Cardiac fibroblast (primary cell): ENCODE measurements around the gene CRABP2.

Source experiments
- DNase-seq, 2 donors: peaks; one replicate each; pipeline versions ENCODE4 v3.0.0 to v3.0.0-alpha.2; 2010; ENCODE audit warnings: low read depth in 2 of 2
- H3K4me3 ChIP-seq, 2 donors: replicated peaks in 1 of 2; 1 replicate in 1 of 2; 2 replicates in 1 of 2; pipeline ENCODE4 v1.5.1; 2011; ENCODE audit warnings: low read depth in 2 of 2, low read length in 2 of 2, mild to moderate bottlenecking in 2 of 2, moderate library complexity in 1 of 2
- TF ChIP-seq, protein P1 (sequence below): IDR thresholded peaks from one replicate; pipeline ENCODE4 v1.5.1; 2011; ENCODE audit warnings: low read depth, mild to moderate bottlenecking, low read length, inconsistent platforms

Gene CRABP2

DNA sequence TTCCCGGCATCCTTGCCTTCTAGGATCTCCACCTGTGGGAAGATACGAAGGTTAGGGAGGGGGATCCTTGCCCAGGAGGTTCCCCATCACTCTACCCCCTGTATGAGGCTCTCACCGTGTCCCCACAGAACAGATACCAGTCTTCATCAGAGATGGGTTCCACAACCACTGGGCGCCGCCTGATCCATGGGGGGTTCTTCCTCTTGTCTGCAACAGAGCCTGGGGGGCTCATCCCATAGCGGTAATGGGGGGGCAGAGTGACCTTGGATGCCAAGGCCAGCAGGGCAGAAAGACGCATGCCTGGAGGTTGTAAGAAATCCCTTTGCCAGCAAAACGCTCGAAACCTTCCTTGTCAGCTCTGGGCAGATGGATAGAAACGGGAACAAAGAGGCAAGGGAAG lies 33.0 kb upstream of the CRABP2 start:
- no peak overlapping the region for H3K4me3 ChIP-seq
- no peak for DNase-seq
- TF ChIP-seq, protein P1, sequence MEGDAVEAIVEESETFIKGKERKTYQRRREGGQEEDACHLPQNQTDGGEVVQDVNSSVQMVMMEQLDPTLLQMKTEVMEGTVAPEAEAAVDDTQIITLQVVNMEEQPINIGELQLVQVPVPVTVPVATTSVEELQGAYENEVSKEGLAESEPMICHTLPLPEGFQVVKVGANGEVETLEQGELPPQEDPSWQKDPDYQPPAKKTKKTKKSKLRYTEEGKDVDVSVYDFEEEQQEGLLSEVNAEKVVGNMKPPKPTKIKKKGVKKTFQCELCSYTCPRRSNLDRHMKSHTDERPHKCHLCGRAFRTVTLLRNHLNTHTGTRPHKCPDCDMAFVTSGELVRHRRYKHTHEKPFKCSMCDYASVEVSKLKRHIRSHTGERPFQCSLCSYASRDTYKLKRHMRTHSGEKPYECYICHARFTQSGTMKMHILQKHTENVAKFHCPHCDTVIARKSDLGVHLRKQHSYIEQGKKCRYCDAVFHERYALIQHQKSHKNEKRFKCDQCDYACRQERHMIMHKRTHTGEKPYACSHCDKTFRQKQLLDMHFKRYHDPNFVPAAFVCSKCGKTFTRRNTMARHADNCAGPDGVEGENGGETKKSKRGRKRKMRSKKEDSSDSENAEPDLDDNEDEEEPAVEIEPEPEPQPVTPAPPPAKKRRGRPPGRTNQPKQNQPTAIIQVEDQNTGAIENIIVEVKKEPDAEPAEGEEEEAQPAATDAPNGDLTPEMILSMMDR = no peak

DNA sequence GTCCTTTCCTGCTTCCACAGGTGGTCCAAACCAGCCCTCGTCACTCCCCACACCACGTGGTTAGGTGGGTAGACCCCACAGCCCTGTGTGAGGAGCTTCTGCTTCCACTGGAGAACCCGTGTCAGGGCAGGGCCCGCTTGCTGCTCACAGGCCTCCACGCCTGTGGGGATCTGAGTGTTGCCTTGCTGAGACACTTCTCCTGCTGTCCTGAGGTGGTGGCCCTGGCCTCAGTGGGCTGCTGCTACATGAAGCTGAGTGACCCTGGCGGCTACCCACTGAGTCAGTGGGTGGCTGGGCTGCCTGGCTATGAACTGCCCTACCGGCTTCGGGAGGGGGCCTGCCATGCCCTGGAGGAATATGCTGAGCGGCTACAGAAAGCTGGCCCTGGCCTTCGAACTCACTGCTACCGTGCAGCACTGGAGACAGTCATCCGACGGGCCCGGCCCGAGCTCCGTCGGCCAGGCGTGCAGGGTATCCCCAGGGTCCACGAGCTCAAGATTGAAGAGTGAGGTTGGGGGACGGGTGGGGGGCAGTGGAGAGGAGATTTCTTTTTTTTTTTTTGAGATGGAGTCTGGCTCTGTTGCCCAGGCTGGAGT lies 28.7 kb upstream of the CRABP2 start:
- DNase-seq = no peak
- no peak overlapping the region for H3K4me3 ChIP-seq
- TF ChIP-seq, protein P1 = no peak

- peak within 1 kb of the TSS; percentile 88 to 99 for H3K4me3 ChIP-seq
- TF ChIP-seq, protein P1 = no peak
- DNase-seq = peak; percentile 98 to 99
Observed at GRCh38 chr1:156728599-156729462, 23.4 kb upstream of the CRABP2 start, which contains the start of gene ISG20L2. Gene ISG20L2 (minus strand): TSS chr1:156728766. CDS start chr1:156727652, 1,114 bp downstream.

- TF ChIP-seq, protein P1 = no peak
- peak within 1 kb of the TSS; percentile 88 to 99 for H3K4me3 ChIP-seq
- DNase-seq = peak; percentile 83
Observed at GRCh38 chr1:156727926-156728598, 22.7 kb upstream of the CRABP2 start, which contains the start of gene METTL25B. Gene METTL25B (plus strand): TSS chr1:156728469. CDS start chr1:156729105, 636 bp downstream.

DNA sequence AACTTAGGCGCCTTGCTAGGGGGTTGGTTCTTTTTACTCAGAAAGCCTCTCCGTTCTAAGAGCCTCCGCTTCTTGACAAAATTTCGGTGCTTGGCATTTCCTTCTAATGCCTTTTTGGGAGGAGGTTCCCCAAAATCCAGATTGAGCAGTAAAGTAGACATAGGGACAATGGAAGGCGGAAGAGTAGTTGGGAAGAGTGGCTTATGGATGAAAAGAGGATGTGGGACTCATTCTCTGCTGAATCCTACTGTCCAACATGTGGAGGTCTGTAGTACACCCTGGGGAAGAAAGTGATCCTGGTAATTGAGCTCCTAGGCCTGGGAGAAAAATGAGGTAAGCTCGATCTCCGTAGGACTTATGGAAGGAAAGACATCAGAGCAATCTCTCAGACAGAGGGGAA lies 22.1 kb upstream of the CRABP2 start:
- no peak for DNase-seq
- TF ChIP-seq, protein P1 = no peak
- peak overlapping the region; percentile 88 to 99 for H3K4me3 ChIP-seq

- peak; percentile 76 to 79 for DNase-seq
Observed at GRCh38 chr1:156726549-156727226, 21.3 kb upstream of the CRABP2 start.

More at GRCh38 chr1:156726549-156727226, 21.3 kb upstream of the CRABP2 start:
- H3K4me3 ChIP-seq = peak overlapping the region; percentile 24 to 99
- TF ChIP-seq, protein P1 = peak; percentile 64
